Uterus (tissue), 2 donors: ENCODE results near the gene MYBBP1A.
"Not testable (repeated sequence)": the region's sequence is repeated elsewhere in the genome, so short reads cannot be mapped to it uniquely, and the experiment has no call there.

ENCODE experiments used
- CTCF ChIP-seq, 4 experiments: fragments of 200-600 bp in 2 of 4; fragments of 450-650 bp in 2 of 4; sonication (generic) in 2 of 4; IDR thresholded peaks; one replicate each; pipeline ENCODE4 v1.5.1; 2016 to 2019; ENCODE audit warnings: antibody characterized with exemption in 4 of 4, mild to moderate bottlenecking in 2 of 4, moderate library complexity in 1 of 4
- POLR2A ChIP-seq, 2 donors: fragments of 450-650 bp; IDR thresholded peaks; one replicate each; pipeline ENCODE4 v1.6.1; 2016; ENCODE audit warnings: antibody characterized with exemption in 2 of 2, mild to moderate bottlenecking in 1 of 2, moderate library complexity in 1 of 2

GRCh38 chr17:4604736-4605135, 49.6 kb upstream of the MYBBP1A start:
- not testable (repeated sequence) for TF ChIP-seq POLR2A, CTCF (IDR thresholded peaks at IDR 0.05)
